Activated CD4-positive, alpha-beta T cell treated with anti-CD3 and anti-CD28 coated beads, Interleukin-2, Interleukin-6, amounts not matched to agents 100 ng/mL and 50 ng/mL, durations not matched to agents 16 hours and 8 hours (primary cell): Measurements from ENCODE around the gene GAS2.

Source experiments
- DNase-seq: peaks from one replicate; pipeline ENCODE4 v3.0.0-alpha.2; 2020

Gene GAS2

GRCh38 chr11:22730319-22730718 is 63.9 kb downstream of the GAS2 start:
- DNase-seq, result no peak

GRCh38 chr11:22732588-22732987 is 66.2 kb downstream of the GAS2 start:
- DNase-seq, result no peak

DNA sequence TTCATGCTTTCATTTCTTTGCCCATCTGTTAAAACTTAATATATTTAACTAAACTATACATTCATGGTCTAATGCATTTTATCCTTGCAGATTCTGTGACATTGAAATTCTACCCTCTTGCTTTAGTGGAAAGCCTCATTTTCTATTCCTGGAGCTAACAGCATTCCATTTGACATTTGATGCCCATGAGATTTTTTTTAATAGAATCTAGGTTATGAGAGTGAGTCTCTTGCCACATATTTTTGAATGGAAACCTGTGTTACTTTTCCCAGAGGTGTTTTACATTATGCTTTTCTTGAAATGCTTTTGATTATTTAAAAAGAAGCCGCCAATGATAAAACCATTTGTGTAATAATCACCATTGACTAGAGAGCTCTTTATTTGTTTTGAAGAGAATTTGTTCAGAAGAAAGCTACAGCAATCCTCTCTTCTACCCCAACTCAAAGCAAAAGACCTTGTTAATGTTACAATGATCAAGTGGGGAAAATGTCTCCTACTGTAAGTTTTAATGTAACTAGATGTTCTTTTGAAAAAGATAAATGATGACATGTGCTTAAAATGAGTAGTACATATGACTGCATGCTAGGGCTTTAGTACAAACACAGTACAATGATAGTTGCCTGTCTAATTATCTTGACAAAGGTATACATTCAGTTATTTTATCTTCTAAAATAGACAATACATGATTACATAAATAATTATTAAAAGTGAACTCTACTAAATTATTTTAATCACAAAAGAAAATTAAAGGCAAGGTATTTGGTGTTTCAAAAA is 67.3 kb downstream of the GAS2 start:
- no peak for DNase-seq

- no peak for DNase-seq
Measured at GRCh38 chr11:22734628-22735345, 68.4 kb downstream of the GAS2 start.

DNA sequence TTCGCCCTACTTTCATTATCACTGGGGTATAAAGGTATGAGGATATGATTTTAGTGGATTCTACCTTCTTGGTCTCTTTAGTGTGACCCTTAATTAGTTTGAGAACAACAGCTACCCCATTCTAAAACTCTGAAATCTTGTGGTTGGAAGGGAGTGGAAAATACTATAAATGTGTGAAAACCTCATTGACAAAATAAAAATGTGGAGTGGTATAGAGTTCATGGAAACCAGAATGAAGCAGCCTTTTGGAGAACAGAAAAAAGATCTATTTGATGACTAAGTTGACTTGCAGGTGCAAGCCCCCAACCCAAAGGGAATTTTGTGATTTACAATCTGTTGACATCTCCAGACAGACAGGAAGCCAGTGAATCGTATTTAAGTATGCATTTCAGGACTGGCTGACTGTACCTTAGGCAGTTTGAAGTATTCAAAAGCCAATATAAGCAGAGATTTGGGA is 75.8 kb downstream of the GAS2 start:
- DNase-seq, result no peak

GRCh38 chr11:22749536-22749935 is 83.1 kb downstream of the GAS2 start:
- DNase-seq, result no peak

DNA sequence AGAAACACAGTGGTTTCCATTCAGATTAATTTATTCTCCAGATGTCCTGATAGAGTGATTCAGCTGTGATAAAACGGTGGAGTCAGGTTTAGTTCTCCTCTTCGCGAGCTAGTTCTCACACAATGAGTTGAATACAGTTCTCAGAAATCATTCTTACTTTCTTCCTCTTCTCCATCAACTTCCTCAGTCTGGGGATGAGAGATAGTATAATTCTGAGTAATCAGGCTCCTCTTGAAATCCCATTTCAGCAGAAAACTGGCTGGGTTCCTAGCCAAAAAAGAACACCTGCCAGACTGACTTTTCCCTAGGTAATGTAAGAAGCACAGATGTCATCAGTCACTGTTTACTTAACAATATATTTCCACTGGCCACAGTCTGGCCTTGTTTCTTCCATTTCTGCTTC is 86.5 kb downstream of the GAS2 start:
- DNase-seq, result peak; percentile 2

DNA sequence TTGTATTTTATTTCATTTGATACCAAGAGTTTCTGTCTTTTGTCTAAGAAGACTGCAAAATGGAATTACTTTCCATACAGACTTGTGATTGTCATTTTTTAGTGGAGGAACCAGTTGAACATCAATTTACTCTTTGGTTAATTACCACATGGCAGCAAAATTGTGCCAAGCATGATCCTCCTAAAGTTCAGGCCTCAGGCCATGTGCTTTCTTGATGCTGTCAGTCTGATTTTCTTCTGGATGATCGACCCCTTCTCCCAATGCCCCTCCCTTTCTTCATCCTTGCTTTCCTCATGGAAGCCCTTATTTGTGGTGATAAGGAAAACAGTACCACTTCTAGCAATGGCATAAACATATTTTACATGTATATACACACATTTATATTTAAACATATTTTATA is 87.0 kb downstream of the GAS2 start:
- no peak for DNase-seq

DNA sequence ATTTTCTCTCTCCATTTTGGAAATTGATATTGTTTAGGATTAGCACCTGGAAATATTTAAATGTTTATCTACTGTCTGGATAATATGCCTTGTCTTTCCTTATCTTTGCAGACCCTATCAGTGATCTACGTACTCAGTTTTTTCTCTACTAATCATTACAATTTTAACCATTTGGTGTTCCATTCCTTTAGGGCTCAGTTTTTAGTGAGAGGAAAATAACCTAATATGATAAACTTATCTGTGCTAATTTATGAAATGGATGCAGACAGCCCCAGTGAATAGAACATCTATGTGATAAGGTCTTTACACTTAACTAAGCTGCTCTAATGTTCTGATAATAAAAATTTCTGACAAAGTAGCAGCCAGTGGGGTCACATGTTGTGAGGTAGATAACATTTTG is 94.7 kb downstream of the GAS2 start:
- DNase-seq, result no peak

- no peak for DNase-seq
Measured at GRCh38 chr11:22763166-22763565, 96.8 kb downstream of the GAS2 start.

DNA sequence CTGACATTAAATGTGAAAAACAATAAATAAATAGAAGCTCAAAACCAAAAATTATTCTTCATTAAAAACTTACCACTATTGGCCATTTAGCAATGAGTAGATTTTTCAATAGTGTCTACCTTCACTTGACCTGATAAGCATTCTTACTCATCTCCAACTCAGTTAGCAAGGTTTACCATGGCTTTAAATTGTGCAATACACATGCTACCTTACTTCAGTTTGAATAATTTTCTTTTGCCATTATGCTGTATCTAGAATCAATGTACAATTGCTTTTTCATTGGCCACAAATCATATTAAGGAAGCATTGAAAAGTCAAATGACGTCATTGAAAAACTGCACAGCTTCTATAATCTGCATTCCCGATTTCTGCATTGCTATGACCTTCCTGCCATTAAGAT is 98.3 kb downstream of the GAS2 start:
- DNase-seq, result no peak

DNA sequence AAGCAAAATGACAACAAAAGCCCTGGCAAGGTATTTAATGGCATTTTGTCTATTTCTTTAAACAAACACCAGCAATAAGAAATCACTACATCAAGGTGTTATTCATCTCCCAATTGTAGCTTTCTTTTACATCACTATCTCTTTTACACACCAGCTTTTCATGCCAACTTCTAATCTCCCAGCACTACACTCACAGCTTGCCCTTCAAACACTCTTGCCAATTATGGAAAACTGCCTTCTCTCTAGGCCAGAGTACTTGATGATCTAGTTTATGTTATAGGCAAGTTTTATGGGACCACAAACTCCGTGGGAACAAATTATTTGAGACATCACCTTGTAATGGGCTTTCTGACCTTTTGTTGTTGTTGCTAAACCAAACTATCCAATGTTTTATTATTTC is 101.9 kb downstream of the GAS2 start:
- no peak for DNase-seq

GRCh38 chr11:22769081-22769480 is 102.7 kb downstream of the GAS2 start:
- no peak for DNase-seq

GRCh38 chr11:22774716-22775115 is 108.3 kb downstream of the GAS2 start:
- no peak for DNase-seq

GRCh38 chr11:22775248-22775647 is 108.8 kb downstream of the GAS2 start:
- DNase-seq, result no peak

- DNase-seq, result no peak
Measured at GRCh38 chr11:22778642-22779041, 112.2 kb downstream of the GAS2 start.

DNA sequence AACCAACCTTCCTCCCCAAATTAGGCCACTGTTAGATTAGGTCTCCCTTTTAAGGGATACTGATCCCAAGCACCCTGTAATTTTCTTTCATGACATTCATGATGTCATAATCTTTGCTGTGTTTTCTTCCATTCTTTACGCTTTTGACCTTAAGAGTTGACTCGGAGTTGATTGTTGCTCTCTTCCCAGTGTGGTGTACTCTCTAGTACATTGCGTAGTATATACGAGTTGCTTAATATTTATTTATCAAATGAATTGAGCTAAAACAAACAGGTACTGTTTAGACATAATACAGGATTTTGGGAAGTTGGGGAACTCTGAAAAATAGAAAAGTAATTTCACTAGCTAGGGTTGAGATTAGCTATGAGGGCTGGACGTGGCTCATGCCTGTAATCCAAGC is 113.4 kb downstream of the GAS2 start:
- DNase-seq, result no peak

DNA sequence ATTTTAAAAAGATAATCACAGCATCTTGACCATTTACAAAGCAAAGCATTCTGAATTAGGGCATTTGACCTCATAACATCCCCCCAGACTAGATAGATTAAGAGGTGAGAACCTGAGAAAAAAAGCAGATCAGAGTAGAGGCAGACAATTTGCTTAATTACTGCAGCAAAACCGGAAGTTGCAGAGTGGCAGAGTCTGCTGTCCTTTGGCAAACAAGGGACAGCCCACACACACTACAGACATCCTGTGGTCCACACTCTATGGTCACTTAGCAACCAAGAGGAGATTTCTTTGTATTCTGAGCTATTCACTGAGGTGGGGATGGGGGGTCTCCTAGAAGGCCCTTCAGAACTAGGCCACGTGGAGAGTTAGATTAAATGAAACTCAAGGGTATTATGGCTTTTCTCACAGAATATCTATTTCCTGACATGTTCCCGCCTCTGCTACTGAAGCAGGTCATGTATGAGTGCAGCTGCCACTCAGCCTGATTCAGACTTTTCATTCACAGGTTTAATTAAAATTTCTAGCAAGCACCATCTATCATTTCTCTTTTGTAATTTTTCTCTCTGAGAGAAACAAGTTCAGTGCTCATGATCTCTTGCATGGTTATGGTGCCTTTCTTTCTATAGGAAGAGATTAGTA is 114.7 kb downstream of the GAS2 start:
- no peak for DNase-seq

GRCh38 chr11:22785251-22785650 is 118.8 kb downstream of the GAS2 start:
- no peak for DNase-seq

- DNase-seq, result no peak
Measured at GRCh38 chr11:22786475-22786874, 120.1 kb downstream of the GAS2 start.

- no peak for DNase-seq
Measured at GRCh38 chr11:22787055-22787454, 120.6 kb downstream of the GAS2 start.

GRCh38 chr11:22787551-22788162 is 121.2 kb downstream of the GAS2 start:
- peak; percentile 55 for DNase-seq

DNA sequence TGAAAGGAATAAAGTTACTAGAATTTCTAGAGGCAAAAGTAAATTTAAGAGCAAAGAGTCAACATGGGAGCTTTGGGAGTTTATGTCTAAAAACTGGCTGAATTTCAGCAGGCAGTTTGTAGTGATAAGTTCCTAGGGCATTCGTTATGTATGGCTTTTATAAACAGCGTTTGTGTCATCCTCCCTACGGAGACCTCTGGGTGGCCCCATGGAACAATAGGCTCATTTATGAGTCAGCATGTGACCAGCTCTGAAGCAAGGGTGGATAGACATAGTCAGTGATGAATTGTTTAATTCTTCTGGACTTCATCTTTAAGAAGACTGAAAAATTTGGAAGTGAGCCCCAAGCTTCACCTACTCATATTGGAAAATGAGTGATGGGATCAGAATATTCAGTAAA is 126.1 kb downstream of the GAS2 start:
- no peak for DNase-seq

- DNase-seq, result no peak
Measured at GRCh38 chr11:22795914-22796313, 129.5 kb downstream of the GAS2 start.
